HG03558 (cell line): Measurements from ENCODE around the gene RIPOR1.
A peak's percentile ranks its signal among the peaks of the same experiment; 100 is the strongest.
"Not testable (repeated sequence)": the region's sequence is repeated elsewhere in the genome, so short reads cannot be mapped to it uniquely, and the experiment has no call there.

ENCODE experiments used
- ATAC-seq: cut with Tn5 transposase; IDR thresholded peaks from one replicate; pipeline ENCODE4 v1.9.1; 2021; ENCODE audit warnings: moderate number of reproducible peaks; ENCODE audit not compliant: unreplicated experiment; ENCODE audit errors: extremely low read depth

RIPOR1 gene

GRCh38 chr16:67528222-67528869 lies at the start of gene RIPOR1:
TSS of gene RIPOR1 (plus strand) at chr16:67528829. CDS start at chr16:67538447, 9,618 bp downstream.
- ATAC-seq, result no peak

GRCh38 chr16:67480833-67481560 lies 47.6 kb upstream of the RIPOR1 start, which contains the start of gene ATP6V0D1:
TSS of gene ATP6V0D1 (minus strand) at chr16:67481157. CDS start at chr16:67481086, 71 bp downstream.
- ATAC-seq, result peak; percentile 88

GRCh38 chr16:67481561-67482232 lies 46.9 kb upstream of the RIPOR1 start:
- no peak for ATAC-seq

- ATAC-seq, result no peak
These were observed 46.2 kb upstream of the RIPOR1 start for GRCh38 chr16:67482233-67482924.

GRCh38 chr16:67483150-67483549 lies 45.5 kb upstream of the RIPOR1 start, which contains the start of gene AGRP:
TSS of gene AGRP (minus strand) at chr16:67483547. CDS start at chr16:67483398, 149 bp downstream.
- no peak for ATAC-seq

GRCh38 chr16:67483731-67484525 lies 44.7 kb upstream of the RIPOR1 start:
- ATAC-seq, result no peak

- ATAC-seq, result no peak
These were observed 41.8 kb upstream of the RIPOR1 start for GRCh38 chr16:67486805-67487204.

GRCh38 chr16:67487561-67487960 lies 41.1 kb upstream of the RIPOR1 start:
- not testable (repeated sequence) for ATAC-seq

GRCh38 chr16:67489401-67490083 lies 39.1 kb upstream of the RIPOR1 start:
- no peak for ATAC-seq

- no peak for ATAC-seq
These were observed 38.1 kb upstream of the RIPOR1 start for GRCh38 chr16:67490335-67491096.

- no peak for ATAC-seq
These were observed 29.5 kb upstream of the RIPOR1 start for GRCh38 chr16:67499106-67499505.

- no peak for ATAC-seq
These were observed 24.3 kb upstream of the RIPOR1 start for GRCh38 chr16:67504031-67505021.

GRCh38 chr16:67506468-67506867 lies 22.2 kb upstream of the RIPOR1 start:
- no peak for ATAC-seq

GRCh38 chr16:67509016-67509415 lies 19.6 kb upstream of the RIPOR1 start:
- no peak for ATAC-seq

- ATAC-seq, result not testable (repeated sequence)
These were observed 14.7 kb upstream of the RIPOR1 start for GRCh38 chr16:67513892-67514291.

- no peak for ATAC-seq
These were observed 14.2 kb upstream of the RIPOR1 start for GRCh38 chr16:67514382-67514828.
